Caki2 (cell line): Measurements from ENCODE around the gene GPRC5D. TPM values are rescaled to one million over a fixed set of nuclear protein-coding genes. Genes with fewer than 3 reads are reported as not detected.

Experiments
- DNase-seq: peaks from one replicate; pipeline ENCODE4 v3.0.0-alpha.2; 2015; ENCODE audit warnings: low read depth
- in situ Hi-C: cut with HindIII; loops from 2 replicates; pipeline ENCODE4 v1.10.0; 2016; ENCODE audit warnings: low sequenced_read_pairs, low pct_unique_long_range_greater_than_20kb, mixed read lengths
- total RNA-seq: library from RNA; depleted of rRNA; stranded (reverse); fragments of >200 nt; shearing (Covaris generic); gene quantifications from 2 replicates; pipeline ENCODE4 v1.2.3, GENCODE V29; 2014; ENCODE audit warnings: low replicate concordance; rRNA removed

The GPRC5D gene
- not detected in 2 replicates for total RNA-seq

DNA sequence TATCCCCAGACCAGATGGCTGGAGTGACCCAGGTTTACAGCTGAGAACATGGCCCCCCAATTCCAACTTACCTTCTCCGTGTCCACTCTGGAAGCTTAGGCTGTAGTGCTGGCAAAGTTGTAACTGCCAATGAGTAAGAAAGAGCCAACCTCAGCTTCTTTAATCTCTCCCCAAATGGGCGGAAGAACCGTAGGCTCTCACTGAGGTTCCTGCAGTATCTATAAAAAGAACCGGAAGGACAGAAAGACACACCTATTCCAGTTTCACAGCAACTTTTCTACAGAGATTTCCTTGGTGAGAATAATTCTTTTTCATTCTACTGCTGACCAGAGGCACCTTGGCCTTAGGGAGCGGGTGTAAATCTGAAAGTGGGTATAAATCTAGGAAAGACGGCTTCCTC, at the start of gene GPRC5D:
Gene GPRC5D, minus strand, starts transcription at position 135 of the 400 bp plus-strand sequence. CDS start 1,786 bp downstream, outside the sequence.
- no peak for DNase-seq
- in situ Hi-C loops, result no loop called here

DNA sequence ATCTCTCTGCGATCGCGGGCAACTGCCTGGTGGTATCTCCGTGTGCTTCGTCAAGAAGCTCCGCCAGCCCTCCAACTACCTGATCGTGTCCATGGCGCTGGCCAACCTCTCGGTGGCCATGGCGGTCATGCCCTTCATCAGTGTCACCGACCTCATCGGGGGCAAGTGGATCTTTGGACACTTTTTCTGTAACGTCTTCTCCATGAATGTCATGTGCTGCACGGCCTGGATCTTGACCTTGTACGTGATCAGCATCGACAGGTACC, 49.7 kb upstream of the GPRC5D start:
- no peak for DNase-seq
- in situ Hi-C loops, result no loop called here

DNA sequence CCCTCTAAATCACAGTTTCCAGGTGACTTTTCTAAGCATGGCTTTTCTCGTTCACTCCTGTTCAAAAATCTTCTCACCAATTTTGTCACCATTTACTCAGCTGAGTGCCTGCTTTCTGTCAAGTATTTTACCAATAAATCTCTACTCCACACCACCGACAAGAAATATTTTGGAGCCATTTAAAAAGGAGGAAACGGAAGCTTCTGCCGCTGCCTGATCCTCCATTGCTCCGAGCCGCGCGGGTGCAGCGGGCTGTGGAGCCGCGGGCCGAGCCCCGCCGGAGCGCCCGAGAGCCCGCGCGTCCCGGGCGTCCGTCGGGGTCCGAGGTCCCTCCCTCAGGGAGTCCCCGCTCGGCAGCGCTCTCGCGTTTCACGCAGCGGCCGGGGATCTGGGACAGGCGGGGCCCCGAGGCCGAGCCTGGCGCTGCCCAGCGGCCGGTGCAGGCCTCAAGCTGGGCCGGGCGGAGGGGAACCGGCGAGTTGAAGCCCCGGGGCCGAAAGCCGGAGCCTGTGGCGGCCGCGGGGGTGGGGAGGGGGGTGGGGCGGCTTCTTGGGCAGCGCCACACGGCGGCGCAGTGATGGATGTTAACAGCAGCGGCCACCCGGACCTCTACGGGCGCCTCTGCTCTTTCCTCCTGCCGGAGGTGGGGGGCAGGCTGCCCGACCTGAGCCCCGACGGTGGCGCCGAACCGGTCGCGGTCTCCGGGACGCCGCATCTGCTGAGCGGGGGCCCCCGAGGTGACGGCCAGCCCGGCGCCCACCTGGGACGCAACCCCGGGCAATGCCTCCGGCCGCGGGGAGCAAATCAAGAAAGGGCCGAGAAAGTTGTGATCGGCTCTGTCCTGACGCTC, 49.2 kb upstream of the GPRC5D start:
- in situ Hi-C loops, result no loop called here
- peak; percentile 59 for DNase-seq

DNA sequence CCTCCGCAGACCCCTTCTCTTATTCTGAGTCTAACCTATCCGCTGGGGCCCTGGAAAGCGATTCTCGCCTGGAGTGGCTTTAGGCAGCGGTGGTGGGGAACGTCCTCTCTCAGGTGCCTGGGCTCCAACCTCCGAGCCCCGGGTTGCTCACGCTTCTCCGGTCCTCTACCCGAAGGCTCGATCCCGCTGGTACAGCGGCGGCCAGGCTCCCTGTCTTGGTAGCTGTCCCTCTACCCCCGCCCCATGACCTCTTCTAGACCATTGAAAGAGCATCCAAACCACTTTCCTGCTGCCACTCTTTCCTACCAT, 48.6 kb upstream of the GPRC5D start:
- in situ Hi-C loops, result no loop called here
- peak; percentile 77 for DNase-seq

DNA sequence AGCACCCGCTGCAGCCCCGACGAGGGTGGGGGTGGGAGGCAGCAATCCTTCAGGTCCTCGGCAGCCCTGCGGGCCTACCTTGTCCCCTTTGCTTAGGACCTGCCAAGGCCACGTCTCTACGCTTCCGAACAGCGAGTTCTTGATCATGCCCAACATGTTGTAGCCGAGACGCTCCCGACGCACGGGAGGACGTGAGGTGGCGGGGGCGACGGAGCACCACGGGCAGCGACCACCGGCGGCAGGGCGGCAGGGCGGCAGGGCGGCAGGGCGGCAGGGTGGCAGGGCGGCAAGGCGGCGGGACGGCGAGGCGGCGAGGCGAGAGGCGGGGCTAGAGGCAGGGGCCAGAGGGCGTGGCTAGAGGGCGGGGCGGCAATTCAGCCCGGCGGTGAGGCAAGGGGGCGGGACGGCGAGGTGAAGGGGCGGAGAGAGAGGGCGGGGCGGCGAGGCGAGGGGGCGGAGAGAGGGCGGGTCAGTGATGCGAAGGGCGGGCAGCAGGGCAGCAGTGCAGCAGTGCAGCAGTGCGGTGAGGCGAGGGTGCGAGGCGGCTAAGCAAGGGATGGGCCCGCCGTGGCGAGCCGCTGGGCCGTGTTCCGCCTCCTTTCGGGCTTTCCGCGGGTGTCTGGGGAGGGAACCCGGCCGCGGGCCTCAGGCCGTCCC, 48.1 kb upstream of the GPRC5D start, which contains the start of gene HEBP1:
Gene HEBP1, minus strand, starts transcription at position 307 of the 657 bp plus-strand sequence. Its CDS starts 151 bp downstream, at position 156.
- DNase-seq, result peak; percentile 80
- in situ Hi-C loops, result no loop called here

DNA sequence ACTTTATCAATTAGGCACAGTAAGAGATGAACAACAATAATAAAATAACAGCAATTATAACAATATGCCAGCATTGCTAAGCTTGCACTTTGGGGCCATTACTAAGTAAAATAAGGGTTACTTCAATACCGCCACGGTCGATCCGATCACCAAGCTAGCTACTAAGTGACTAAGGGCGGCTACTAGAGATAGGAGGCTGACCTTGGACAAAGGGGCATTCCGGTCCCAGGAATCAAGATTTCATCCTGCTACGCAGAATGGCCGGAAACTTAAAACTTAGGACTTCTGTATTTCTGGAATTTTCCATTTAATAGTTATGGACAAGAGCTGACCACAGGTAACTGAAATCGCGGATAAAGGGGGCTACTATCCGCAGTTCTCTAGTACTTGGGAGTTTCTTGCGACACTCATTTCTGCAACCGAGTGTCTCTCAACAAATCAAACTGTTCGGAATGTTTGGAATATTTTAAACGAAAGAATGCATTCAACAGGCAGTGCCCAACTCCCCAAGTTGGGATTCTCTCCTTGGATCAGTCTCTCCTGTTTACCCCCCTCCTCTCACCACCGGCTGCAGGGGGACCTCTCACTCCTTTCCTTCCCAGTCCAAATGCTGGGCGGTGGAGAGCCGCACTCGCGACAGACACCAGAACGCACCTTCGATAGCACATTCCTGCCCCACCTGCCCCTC, 47.4 kb upstream of the GPRC5D start:
- in situ Hi-C loops, result no loop called here
- DNase-seq, result no peak

DNA sequence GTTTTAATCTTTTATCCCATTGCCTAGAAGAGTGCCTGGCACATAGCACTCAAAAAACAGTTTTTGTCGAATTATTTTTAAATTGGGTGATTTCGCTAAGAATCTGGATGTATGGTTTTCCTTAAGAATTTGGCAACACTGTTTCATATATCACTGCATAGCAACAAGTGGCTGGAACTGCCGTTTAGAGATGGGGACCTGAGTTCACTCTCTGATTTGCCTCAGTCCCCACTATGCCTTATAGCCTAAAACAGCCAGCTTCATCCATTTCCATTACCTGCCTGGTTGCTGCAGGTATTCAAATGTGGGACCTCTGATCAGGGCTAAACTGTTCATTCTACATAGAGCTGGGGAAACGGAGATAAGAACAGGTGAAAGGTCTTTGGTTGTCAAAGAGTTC, 46.3 kb upstream of the GPRC5D start:
- in situ Hi-C loops, result no loop called here
- DNase-seq, result no peak

DNA sequence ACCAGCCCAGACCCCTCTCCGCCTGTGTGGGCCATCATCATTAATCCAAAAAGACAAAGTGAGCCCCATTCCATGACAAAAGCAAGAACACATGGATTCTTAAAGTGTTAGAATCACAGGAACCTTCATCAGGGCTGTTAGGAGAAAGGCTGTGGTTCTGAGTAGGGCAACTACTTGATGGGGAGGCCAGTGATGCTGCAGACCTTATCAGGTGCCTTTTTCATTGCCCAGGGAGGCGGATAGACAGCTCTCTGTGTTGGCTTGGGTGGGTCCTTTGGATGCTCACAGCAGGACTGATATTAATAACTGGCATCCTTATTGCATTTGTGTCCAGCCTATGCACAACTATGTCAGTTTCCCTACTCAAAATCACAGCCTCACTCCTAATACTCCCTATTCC, 45.8 kb upstream of the GPRC5D start:
- in situ Hi-C loops, result no loop called here

DNA sequence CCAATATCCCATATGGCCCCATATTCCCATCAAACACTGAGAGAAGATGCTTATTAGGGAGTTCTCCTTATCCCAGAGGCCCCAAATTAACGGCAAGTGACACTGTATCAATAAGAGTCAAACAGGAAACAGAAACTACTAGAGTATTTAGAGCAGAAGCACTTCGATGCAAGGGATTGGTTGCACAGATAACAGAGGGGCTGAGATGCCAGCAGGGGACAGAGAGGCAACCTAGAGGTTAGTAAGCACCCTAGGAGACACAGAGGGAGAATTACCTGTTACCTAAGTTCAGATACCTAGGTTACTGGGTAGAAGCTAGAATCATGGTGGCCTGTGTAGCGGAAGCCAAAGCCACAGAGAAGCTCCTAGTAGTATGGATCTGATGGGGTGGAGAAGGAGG, 45.2 kb upstream of the GPRC5D start:
- in situ Hi-C loops, result no loop called here
- no peak for DNase-seq

More for the DNA sequence above, 45.8 kb upstream of the GPRC5D start:
- DNase-seq, result no peak

DNA sequence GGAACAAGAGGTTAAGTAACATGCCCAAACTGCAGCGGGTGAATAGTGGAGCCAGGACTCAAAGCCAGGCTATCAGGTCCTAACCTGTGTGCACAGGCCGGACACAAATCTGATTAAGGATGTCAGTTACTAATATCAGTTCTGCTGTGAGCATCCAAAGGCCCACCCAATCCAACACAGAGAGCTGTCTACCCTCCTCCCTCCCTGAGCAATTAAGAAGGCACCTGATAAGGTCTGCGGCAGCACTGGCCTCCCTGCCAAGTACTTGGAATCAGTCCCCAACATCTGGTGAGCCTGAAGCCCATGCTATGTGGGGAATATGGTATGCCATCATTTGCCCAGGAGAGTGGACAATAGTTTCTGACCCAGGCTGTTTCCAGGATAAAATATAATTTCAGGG, 44.2 kb upstream of the GPRC5D start:
- no peak for DNase-seq
- in situ Hi-C loops, result no loop called here

DNA sequence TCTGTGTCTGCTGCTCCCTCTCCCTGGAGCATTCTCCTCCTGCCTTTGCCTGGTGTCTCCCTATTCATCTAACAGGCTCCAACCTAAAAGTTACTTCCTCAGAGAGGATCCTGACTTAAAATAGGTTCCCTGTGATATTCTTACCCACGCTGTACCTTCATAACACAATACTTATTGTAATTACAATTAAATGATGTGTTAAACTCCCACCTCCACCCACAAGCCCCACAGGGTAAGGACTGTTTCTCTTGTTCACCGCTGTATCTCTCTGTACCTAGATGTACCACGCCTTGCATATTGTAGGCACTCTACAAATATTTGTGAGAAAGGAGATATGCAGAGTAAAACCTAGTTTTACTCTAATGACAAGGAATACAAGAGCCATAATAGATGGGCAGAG, 43.1 kb upstream of the GPRC5D start:
- DNase-seq, result no peak
- in situ Hi-C loops, result no loop called here

DNA sequence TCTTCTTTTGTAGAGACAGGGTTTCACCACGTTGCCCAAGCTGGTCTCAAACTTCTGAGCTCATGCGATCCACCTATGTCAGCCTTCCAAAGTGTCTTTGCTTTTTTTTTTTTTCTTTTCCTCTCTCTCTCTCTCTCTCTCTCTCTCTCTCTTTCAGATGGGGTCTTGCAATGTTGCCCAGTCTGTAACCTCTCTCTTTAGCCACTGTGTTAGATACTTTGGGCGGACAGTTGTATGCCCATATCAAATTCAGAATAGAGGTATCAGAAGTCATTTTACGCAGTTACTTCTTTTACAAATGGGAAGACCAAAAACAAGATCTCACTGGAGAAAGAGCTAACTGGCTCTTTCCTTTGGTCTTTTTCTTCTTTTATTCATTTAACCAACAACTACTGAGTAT, 41.4 kb upstream of the GPRC5D start:
- in situ Hi-C loops, result no loop called here
- DNase-seq, result no peak

DNA sequence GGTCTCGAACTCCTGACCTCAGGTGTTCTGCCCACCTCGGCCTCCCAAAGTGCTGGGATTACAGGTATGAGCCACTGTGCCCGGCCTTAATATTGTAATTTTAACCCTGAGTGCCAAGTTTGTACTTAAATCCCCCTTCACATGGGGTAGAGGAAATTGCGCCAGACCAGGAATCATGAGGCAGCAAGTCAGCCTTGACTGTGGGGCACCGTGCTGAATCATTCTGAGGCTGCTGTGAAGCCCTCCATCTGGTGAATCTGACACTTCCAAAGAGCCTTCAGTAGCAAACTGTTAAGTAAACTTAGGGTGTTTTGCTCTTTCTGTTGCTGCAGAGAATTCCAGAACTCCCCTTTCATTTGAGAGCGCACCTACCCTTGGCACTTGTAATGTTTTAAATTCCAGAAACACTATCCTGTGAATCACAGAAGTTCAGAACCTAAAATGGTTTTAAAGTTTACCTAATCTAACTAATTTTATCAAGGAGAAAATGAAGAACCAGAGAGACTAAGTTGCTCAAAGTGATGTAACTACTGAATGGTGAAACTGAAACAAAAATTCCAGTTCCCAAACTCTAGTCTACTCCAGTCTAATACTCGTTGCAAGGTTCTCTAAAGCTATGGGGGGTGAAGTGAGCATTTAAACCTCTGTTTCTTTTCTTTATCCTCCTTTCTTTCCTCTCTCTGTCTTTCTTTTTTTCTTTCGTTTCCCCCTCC, 40.6 kb upstream of the GPRC5D start:
- peak; percentile 74 for DNase-seq
- in situ Hi-C loops, result no loop called here

DNA sequence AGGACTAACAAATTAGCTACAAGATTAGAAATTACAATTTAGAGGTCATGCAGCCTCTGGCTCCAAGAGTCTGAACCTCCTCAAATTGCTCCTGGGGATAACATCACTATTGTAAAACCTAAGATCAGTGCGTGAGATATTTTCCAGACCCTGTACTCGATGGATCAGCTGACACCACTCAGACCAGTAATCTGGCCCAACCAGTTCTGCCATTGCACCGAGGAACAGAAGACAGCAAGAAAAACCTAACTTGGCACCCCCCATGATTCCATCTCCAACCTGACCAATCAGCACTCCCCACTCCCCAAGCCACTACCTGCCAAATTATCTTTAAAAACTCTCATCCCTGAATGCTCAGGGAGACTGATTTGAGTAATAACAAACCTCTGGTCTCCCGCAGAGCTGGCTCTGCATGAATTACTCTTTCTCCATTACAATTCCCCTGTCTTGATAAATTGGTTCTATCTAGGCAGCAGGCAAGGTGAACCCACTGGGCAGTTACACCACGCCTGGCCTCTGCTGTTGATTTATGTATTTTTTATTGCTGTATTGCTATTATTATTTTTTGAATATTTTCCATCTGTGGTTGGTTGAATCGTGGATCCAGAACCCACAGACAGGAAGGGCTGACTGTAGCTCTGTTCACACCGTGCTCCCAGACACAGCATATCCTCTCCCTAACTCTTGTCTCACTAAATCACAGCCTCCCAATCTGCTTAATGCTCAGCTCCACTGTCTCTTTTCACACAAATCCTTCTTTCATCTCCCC, 38.9 kb upstream of the GPRC5D start:
- DNase-seq, result no peak
- in situ Hi-C loops, result no loop called here

DNA sequence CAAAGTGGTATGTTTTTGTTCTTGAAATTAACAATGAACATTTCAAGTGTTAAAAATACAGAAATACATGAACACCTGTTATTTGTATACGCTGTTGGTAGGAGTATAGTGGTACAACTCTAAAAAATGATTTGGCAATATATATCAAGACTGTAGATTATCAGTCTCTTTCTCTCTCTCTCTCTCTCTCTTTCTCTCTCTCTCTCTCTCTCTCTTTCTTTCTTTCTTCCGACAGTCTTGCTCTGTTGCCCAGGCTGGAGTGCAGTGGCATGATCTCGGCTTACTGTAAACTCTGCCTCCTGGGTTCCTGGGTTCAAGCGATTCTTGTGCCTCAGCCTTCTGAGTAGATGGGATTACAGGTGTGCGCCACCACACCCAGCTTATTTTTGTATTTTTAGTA, 35.5 kb upstream of the GPRC5D start:
- DNase-seq, result no peak
- in situ Hi-C loops, result no loop called here

DNA sequence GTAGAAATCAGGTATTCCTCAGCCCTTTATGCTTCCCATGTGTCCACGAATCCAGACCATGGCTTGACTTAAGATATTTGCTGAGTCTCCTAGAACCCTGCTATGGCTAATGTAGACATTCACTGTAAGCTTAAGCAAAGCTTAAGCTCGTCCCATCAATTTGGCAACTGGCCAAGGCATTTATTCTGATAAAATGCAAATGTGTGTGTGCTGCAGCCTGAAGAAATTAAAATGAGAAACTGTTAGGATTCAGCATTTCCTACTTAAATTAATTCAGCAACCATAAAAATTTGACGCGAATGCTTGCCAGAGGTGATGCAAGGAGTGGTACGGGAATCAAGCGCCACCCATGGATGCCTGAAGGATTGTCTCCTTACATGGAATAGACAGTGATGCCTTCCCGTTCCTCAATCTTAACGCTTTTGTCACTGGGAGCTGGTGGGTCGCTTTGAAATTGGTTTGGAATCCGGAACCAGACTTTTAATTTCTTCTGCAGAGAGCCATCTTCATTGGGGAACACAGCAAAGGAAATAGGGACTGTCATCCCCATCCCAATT, 34.9 kb upstream of the GPRC5D start:
- in situ Hi-C loops, result no loop called here
- no peak for DNase-seq

DNA sequence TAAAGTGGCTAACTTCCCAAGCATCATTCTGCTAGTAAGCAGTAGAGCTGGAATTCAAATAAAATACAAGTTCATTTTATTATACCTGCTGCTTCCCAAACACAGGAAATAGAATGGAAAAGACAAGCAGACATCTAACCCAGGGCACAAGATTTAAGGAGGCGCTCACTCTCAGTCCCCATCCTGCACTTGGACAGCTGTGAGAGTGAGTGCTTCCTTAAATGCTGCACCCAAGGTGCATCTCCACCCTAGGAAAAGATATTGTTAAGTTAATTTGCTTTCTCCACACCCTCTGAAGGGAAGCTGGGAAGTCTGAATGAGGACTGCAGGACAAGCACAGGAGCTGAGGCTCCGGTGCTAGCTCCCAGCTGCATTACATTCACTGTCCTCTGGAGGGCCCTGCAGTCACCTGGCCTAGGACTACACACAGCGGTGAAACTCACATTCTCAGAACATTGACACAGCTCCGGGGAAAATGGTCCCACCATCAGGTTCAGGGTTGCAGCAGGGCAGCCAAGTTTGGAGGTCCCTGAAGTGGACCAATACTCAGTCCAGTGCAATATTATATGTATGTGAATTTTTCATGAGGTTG, 33.9 kb upstream of the GPRC5D start:
- in situ Hi-C loops, result no loop called here
- no peak for DNase-seq

DNA sequence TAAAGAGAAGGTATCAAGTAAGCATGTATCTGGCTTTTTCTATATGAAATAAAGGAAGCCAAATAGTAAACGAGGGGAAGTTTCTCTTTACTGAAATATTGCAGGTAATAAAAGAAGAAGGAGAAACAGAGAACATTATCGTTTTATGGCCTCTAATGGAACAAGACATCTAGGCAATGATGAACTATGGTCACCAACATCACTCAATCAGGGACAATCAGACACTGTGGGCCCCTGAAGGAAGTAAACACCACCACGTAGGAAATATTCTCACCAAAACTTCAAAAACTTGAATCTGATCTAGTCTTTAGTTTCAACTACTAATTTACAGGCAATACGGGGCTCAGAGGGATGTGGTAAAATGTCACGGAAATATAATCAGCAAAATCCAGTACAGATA, 32.2 kb upstream of the GPRC5D start:
- no peak for DNase-seq
- in situ Hi-C loops, result no loop called here
